Subcutaneous abdominal adipose tissue (tissue), 5 donors: ENCODE measurements around the gene RALB.
"Not testable (repeated sequence)": the region's sequence is repeated elsewhere in the genome, so short reads cannot be mapped to it uniquely, and the experiment has no call there.

Source experiments
- H3K27ac ChIP-seq: one replicate; pipeline ENCODE4 v1.7.0; 2013; ENCODE audit warnings: low read depth, mild to moderate bottlenecking, inconsistent platforms, low read length, moderate library complexity
- H3K27me3 ChIP-seq, 5 donors: one replicate each; pipeline ENCODE4 v1.7.0; 2013; ENCODE audit warnings: low read length in 5 of 5, inconsistent platforms in 1 of 5; ENCODE audit not compliant: control insufficient read depth in 5 of 5, insufficient read depth in 4 of 5
- H3K36me3 ChIP-seq, 5 donors: one replicate each; pipeline ENCODE4 v1.7.0; 2013; ENCODE audit warnings: low read length in 5 of 5; ENCODE audit not compliant: control insufficient read depth in 5 of 5, insufficient read depth in 5 of 5
- H3K4me1 ChIP-seq, 5 donors: one replicate each; pipeline ENCODE4 v1.7.0; 2013; ENCODE audit warnings: low read length in 5 of 5, mild to moderate bottlenecking in 3 of 5, moderate library complexity in 1 of 5; ENCODE audit not compliant: control insufficient read depth in 5 of 5, insufficient read depth in 5 of 5
- H3K4me3 ChIP-seq, 5 donors: one replicate each; pipeline ENCODE4 v1.7.0; 2013; ENCODE audit warnings: low read length in 5 of 5, low read depth in 1 of 5
- H3K9ac ChIP-seq, 5 donors: one replicate each; pipeline ENCODE4 v1.7.0; 2013; ENCODE audit warnings: low read length in 5 of 5, mild to moderate bottlenecking in 4 of 5, moderate library complexity in 3 of 5
- H3K9me3 ChIP-seq, 5 donors: one replicate each; pipeline ENCODE4 v1.7.0; 2013; ENCODE audit warnings: low read length in 5 of 5; ENCODE audit not compliant: control insufficient read depth in 5 of 5
- donor health status: healthy.
- donor health status: healthy.
- donor health status: healthy.
- donor health status: healthy.
- donor health status: healthy.

RALB gene

GRCh38 chr2:120233292-120233691 lies 19.4 kb upstream of the RALB start:
- Histone ChIP-seq H3K9me3 (no peaks in the 10 kb centered on the region), H3K4me1 (peaks cover 0 to 33% (median 13%) of the 10 kb centered on the region in 5 donors), H3K27ac (no peak overlapping the region), H3K36me3 (no peaks in the 10 kb centered on the region), H3K9ac (no peak overlapping the region), H3K27me3 (peaks cover 0 to 3% (median 0%) of the 10 kb centered on the region in 5 donors), H3K4me3 (no peak overlapping the region)

DNA sequence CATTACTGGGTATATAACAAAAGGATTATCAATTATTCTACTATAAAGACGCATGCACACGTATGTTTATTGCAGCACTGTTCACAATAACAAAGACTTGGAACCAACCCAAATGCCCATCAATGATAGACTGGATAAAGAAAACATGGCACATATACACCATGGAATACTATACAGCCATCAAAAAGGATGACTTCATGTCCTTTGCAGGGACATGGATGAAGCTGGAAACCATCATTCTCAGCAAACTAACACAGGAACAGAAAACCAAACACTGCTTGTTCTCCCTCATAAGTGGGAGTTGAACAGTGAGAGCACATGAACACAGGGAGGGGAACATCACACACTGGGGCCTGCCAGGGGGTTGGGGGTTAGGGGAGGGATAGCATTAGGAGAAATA lies 17.5 kb upstream of the RALB start:
- not testable (repeated sequence) for H3K27ac ChIP-seq, H3K9ac ChIP-seq, H3K36me3 ChIP-seq, H3K9me3 ChIP-seq, H3K4me3 ChIP-seq
- H3K4me1 ChIP-seq: peaks cover 7 to 46% (median 20%) of the 10 kb centered on the region in 5 donors
- peaks cover 0 to 13% (median 7%) of the 10 kb centered on the region in 5 donors for H3K27me3 ChIP-seq

DNA sequence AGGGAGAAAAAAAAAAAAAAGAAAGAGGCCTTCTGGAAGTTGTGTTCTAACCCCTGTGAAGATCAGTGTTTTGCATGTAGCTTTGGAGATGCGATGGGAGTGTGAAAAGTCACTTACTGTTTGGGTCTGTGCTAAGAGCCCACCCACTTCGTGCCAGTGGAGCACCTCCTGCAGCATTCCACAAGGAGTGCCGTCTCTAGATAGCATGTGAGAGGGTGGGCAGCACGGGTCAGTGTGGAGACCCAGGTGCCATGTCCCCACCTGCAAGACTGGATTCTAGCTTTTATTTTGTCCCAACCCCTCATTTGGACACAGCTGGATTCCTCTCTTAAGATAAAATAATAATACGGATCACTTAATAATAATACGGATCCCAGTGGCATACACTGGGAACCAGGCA lies 17.0 kb upstream of the RALB start:
- no peaks in the 10 kb centered on the region for H3K9me3 ChIP-seq
- no peak overlapping the region for H3K9ac ChIP-seq
- H3K27me3 ChIP-seq: peaks cover 0 to 13% (median 7%) of the 10 kb centered on the region in 5 donors
- H3K4me3 ChIP-seq: no peak overlapping the region
- H3K27ac ChIP-seq: no peak overlapping the region
- H3K4me1 ChIP-seq: peaks cover 7 to 50% (median 20%) of the 10 kb centered on the region in 5 donors
- no peaks in the 10 kb centered on the region for H3K36me3 ChIP-seq

DNA sequence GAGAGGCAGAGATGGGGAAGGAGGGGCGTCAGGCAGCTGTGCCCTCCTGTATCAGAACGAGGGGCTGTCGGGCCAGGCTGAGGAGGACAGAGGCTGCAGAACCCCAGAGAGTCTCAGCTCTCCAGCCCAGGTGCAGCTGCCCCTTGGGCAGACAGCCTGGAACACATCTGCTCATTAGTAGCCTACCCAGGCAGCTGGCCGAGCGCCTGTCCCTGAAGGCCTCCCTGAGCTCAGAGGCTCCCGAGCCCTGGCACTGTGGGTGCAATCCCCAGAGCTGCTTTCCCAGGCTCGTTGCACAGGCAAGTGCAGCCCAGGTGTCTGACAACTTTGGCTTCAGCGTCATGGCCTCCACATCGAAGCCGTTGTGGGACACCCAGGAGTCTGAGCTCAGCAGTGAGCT lies 16.3 kb upstream of the RALB start:
- H3K9me3 ChIP-seq: no peaks in the 10 kb centered on the region
- no peak overlapping the region for H3K4me3 ChIP-seq
- no peak overlapping the region for H3K9ac ChIP-seq
- peaks cover 0 to 13% (median 7%) of the 10 kb centered on the region in 5 donors for H3K27me3 ChIP-seq
- H3K36me3 ChIP-seq: no peaks in the 10 kb centered on the region
- no peak overlapping the region for H3K27ac ChIP-seq
- peaks cover 7 to 50% (median 20%) of the 10 kb centered on the region in 5 donors for H3K4me1 ChIP-seq

- no peak overlapping the region for H3K27ac ChIP-seq
- no peaks in the 10 kb centered on the region for H3K9me3 ChIP-seq
- no peak overlapping the region for H3K9ac ChIP-seq
- no peak overlapping the region for H3K4me3 ChIP-seq
- no peaks in the 10 kb centered on the region for H3K36me3 ChIP-seq
- peaks cover 7 to 46% (median 19%) of the 10 kb centered on the region in 5 donors for H3K4me1 ChIP-seq
- H3K27me3 ChIP-seq: peaks cover 0 to 13% (median 7%) of the 10 kb centered on the region in 5 donors
Measured at GRCh38 chr2:120236791-120237190, 15.9 kb upstream of the RALB start.

- no peak overlapping the region for H3K9ac ChIP-seq
- peaks cover 0 to 13% (median 7%) of the 10 kb centered on the region in 5 donors for H3K27me3 ChIP-seq
- peaks cover 2 to 41% (median 12%) of the 10 kb centered on the region in 5 donors for H3K4me1 ChIP-seq
- H3K9me3 ChIP-seq: no peaks in the 10 kb centered on the region
- no peaks in the 10 kb centered on the region for H3K36me3 ChIP-seq
- H3K27ac ChIP-seq: no peak overlapping the region
- H3K4me3 ChIP-seq: no peak overlapping the region
Measured at GRCh38 chr2:120237491-120237902, 15.2 kb upstream of the RALB start.

GRCh38 chr2:120238728-120239487 lies 13.7 kb upstream of the RALB start:
- H3K4me3 ChIP-seq: peak overlapping the region in 3 of 5 donors; percentile 23 to 27 (median 24)
- H3K4me1 ChIP-seq: peaks cover 0 to 38% (median 9%) of the 10 kb centered on the region in 5 donors
- H3K9ac ChIP-seq: peak overlapping the region in 1 of 5 donors; percentile 37
- H3K36me3 ChIP-seq: no peaks in the 10 kb centered on the region
- H3K27me3 ChIP-seq: peaks cover 0 to 13% (median 7%) of the 10 kb centered on the region in 5 donors
- H3K27ac ChIP-seq: peak overlapping the region; percentile 23
- H3K9me3 ChIP-seq: no peaks in the 10 kb centered on the region

- H3K27me3 ChIP-seq: peaks cover 0 to 13% (median 7%) of the 10 kb centered on the region in 5 donors
- no peaks in the 10 kb centered on the region for H3K36me3 ChIP-seq
- no peaks in the 10 kb centered on the region for H3K9me3 ChIP-seq
- H3K4me3 ChIP-seq: peak overlapping the region in 3 of 5 donors; percentile 23 to 27 (median 24)
- H3K27ac ChIP-seq: peak overlapping the region; percentile 23
- H3K4me1 ChIP-seq: peaks cover 0 to 38% (median 9%) of the 10 kb centered on the region in 5 donors
- peak overlapping the region in 1 of 5 donors; percentile 33 for H3K9ac ChIP-seq
Measured at GRCh38 chr2:120239488-120240287, 13.0 kb upstream of the RALB start.

GRCh38 chr2:120240901-120241429 lies 11.7 kb upstream of the RALB start:
- Histone ChIP-seq H3K4me1 (peaks cover 4 to 45% (median 16%) of the 10 kb centered on the region in 5 donors), H3K9me3 (no peaks in the 10 kb centered on the region), H3K27ac (no peak overlapping the region), H3K4me3 (no peak overlapping the region), H3K27me3 (peaks cover 0 to 13% (median 7%) of the 10 kb centered on the region in 5 donors), H3K9ac (peak overlapping the region in 1 of 5 donors; percentile 25), H3K36me3 (no peaks in the 10 kb centered on the region)
